Measurements from ENCODE around the gene ITM2C. TPM values are rescaled to one million over a fixed set of nuclear protein-coding genes. Genes with fewer than 3 reads are reported as not detected.

ITM2C gene
- total and polyA plus RNA-seq, 2 of the 13 experiments (the other 11 are each of a cell fraction or from before 2014, with no cell fraction given) = 70.5 to 270 TPM

DNA sequence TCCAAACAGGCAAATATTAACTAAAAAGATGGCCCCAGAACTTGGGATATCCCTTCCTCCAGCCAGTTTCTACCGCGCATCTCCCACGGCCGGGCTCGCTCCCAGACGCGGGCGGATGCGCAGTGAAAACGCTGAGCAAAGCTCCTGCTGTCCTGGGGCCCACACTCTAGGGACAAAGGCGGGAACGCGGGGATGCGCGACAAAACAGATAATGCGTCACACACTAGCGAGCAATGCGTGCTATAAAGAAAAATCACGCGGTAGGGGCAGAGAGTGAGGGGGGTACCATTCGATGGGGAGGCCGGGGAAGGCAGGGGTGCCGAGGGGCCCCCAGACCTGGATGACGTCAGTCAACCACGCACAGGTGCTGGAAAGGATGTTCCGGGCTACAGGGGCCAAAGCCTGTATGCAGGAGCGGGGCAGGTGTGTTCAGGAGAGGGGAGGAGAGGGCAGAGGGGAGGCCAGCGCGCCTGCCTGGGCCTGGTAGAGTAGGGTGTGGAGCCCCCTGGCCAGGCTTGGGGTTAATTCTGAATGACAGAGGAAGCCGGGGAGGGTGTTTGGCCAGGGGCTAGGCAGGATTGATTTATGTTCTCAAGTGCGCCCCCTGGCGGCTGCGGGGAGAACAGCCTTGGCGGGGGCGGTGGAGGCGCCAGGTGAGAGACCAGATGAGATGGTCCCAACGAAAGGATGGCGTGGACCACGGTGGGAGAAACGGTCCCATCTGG is 14.9 kb upstream of the ITM2C start (continued):
- TF ChIP-seq, protein P1, sequence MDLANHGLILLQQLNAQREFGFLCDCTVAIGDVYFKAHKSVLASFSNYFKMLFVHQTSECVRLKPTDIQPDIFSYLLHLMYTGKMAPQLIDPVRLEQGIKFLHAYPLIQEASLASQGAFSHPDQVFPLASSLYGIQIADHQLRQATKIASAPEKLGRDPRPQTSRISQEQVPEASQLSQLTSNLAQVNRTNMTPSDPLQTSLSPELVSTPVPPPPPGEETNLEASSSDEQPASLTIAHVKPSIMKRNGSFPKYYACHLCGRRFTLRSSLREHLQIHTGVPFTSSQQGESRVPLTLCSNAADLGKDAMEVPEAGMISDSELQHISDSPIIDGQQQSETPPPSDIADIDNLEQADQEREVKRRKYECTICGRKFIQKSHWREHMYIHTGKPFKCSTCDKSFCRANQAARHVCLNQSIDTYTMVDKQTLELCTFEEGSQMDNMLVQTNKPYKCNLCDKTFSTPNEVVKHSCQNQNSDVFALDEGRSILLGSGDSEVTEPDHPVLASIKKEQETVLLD (CRISPR knock-in tag; IDR thresholded peaks at IDR 0.05; ENCODE audit: low read depth) = no peak
- no peak for TF ChIP-seq SNAPC2 (CRISPR knock-in tag; IDR thresholded peaks at IDR 0.05)
- TF ChIP-seq, protein P2, sequence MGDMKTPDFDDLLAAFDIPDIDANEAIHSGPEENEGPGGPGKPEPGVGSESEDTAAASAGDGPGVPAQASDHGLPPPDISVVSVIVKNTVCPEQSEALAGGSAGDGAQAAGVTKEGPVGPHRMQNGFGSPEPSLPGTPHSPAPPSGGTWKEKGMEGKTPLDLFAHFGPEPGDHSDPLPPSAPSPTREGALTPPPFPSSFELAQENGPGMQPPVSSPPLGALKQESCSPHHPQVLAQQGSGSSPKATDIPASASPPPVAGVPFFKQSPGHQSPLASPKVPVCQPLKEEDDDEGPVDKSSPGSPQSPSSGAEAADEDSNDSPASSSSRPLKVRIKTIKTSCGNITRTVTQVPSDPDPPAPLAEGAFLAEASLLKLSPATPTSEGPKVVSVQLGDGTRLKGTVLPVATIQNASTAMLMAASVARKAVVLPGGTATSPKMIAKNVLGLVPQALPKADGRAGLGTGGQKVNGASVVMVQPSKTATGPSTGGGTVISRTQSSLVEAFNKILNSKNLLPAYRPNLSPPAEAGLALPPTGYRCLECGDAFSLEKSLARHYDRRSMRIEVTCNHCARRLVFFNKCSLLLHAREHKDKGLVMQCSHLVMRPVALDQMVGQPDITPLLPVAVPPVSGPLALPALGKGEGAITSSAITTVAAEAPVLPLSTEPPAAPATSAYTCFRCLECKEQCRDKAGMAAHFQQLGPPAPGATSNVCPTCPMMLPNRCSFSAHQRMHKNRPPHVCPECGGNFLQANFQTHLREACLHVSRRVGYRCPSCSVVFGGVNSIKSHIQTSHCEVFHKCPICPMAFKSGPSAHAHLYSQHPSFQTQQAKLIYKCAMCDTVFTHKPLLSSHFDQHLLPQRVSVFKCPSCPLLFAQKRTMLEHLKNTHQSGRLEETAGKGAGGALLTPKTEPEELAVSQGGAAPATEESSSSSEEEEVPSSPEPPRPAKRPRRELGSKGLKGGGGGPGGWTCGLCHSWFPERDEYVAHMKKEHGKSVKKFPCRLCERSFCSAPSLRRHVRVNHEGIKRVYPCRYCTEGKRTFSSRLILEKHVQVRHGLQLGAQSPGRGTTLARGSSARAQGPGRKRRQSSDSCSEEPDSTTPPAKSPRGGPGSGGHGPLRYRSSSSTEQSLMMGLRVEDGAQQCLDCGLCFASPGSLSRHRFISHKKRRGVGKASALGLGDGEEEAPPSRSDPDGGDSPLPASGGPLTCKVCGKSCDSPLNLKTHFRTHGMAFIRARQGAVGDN (CRISPR knock-in tag; IDR thresholded peaks at IDR 0.05) = peak; percentile 19; the same call in 1 of the 2 replicates
- TF ChIP-seq SNAI1 (CRISPR knock-in tag; IDR thresholded peaks at IDR 0.05; ENCODE audit: borderline replicate concordance) = no peak
- TF ChIP-seq PHB2 (IDR thresholded peaks at IDR 0.05; ENCODE audit: partially characterized antibody) = no peak
- TF ChIP-seq, protein P3, sequence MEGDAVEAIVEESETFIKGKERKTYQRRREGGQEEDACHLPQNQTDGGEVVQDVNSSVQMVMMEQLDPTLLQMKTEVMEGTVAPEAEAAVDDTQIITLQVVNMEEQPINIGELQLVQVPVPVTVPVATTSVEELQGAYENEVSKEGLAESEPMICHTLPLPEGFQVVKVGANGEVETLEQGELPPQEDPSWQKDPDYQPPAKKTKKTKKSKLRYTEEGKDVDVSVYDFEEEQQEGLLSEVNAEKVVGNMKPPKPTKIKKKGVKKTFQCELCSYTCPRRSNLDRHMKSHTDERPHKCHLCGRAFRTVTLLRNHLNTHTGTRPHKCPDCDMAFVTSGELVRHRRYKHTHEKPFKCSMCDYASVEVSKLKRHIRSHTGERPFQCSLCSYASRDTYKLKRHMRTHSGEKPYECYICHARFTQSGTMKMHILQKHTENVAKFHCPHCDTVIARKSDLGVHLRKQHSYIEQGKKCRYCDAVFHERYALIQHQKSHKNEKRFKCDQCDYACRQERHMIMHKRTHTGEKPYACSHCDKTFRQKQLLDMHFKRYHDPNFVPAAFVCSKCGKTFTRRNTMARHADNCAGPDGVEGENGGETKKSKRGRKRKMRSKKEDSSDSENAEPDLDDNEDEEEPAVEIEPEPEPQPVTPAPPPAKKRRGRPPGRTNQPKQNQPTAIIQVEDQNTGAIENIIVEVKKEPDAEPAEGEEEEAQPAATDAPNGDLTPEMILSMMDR (CRISPR knock-in tag; IDR thresholded peaks at IDR 0.05) = peak; percentile 80
- TF ChIP-seq, protein P4, sequence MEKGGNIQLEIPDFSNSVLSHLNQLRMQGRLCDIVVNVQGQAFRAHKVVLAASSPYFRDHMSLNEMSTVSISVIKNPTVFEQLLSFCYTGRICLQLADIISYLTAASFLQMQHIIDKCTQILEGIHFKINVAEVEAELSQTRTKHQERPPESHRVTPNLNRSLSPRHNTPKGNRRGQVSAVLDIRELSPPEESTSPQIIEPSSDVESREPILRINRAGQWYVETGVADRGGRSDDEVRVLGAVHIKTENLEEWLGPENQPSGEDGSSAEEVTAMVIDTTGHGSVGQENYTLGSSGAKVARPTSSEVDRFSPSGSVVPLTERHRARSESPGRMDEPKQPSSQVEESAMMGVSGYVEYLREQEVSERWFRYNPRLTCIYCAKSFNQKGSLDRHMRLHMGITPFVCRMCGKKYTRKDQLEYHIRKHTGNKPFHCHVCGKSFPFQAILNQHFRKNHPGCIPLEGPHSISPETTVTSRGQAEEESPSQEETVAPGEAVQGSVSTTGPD (CRISPR knock-in tag; IDR thresholded peaks at IDR 0.05) = no peak
- TF ChIP-seq, protein P5, sequence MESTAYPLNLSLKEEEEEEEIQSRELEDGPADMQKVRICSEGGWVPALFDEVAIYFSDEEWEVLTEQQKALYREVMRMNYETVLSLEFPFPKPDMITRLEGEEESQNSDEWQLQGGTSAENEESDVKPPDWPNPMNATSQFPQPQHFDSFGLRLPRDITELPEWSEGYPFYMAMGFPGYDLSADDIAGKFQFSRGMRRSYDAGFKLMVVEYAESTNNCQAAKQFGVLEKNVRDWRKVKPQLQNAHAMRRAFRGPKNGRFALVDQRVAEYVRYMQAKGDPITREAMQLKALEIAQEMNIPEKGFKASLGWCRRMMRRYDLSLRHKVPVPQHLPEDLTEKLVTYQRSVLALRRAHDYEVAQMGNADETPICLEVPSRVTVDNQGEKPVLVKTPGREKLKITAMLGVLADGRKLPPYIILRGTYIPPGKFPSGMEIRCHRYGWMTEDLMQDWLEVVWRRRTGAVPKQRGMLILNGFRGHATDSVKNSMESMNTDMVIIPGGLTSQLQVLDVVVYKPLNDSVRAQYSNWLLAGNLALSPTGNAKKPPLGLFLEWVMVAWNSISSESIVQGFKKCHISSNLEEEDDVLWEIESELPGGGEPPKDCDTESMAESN (CRISPR knock-in tag; conservative IDR thresholded peaks at IDR 0.05) = no peak
- TF ChIP-seq U2AF1 (optimal IDR thresholded peaks at IDR 0.05; ENCODE audit: low read depth, low read length) = no peak
- no peak for TF ChIP-seq ZNF841 (CRISPR knock-in tag; IDR thresholded peaks at IDR 0.05; ENCODE audit: borderline replicate concordance)
- TF ChIP-seq PTBP1 (IDR thresholded peaks at IDR 0.05; ENCODE audit: low read depth, low read length, poor library complexity, severe bottlenecking) = peak; percentile 37
- TF ChIP-seq NFKBIZ (CRISPR knock-in tag; IDR thresholded peaks at IDR 0.05) = no peak
- TF ChIP-seq, protein P6, sequence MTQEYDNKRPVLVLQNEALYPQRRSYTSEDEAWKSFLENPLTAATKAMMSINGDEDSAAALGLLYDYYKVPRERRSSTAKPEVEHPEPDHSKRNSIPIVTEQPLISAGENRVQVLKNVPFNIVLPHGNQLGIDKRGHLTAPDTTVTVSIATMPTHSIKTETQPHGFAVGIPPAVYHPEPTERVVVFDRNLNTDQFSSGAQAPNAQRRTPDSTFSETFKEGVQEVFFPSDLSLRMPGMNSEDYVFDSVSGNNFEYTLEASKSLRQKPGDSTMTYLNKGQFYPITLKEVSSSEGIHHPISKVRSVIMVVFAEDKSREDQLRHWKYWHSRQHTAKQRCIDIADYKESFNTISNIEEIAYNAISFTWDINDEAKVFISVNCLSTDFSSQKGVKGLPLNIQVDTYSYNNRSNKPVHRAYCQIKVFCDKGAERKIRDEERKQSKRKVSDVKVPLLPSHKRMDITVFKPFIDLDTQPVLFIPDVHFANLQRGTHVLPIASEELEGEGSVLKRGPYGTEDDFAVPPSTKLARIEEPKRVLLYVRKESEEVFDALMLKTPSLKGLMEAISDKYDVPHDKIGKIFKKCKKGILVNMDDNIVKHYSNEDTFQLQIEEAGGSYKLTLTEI (CRISPR knock-in tag; conservative IDR thresholded peaks at IDR 0.05) = no peak
- TF ChIP-seq SRF (IDR thresholded peaks at IDR 0.05; ENCODE audit: low read depth, low read length) = no peak
- TF ChIP-seq PRPF4 (IDR thresholded peaks at IDR 0.05; ENCODE audit: low read depth, low read length, poor library complexity, severe bottlenecking) = no peak
- TF ChIP-seq ZNF878 (CRISPR knock-in tag; IDR thresholded peaks at IDR 0.05) = no peak
